C4-2B (cell line): ENCODE results near the gene SLC16A7.

Experiments used
- ZFX ChIP-seq: fragments of 450-650 bp; IDR thresholded peaks from 2 replicates; pipeline ENCODE4 v1.6.1; 2017
- TF ChIP-seq, protein P1 (sequence below): fragments of 450-650 bp; conservative IDR thresholded peaks from 2 replicates; pipeline ENCODE4 v1.5.1; 2017; ENCODE audit warnings: mild to moderate bottlenecking

GRCh38 chr12:59827767-59828166, 231.9 kb downstream of the SLC16A7 start:
- TF ChIP-seq, protein P1, sequence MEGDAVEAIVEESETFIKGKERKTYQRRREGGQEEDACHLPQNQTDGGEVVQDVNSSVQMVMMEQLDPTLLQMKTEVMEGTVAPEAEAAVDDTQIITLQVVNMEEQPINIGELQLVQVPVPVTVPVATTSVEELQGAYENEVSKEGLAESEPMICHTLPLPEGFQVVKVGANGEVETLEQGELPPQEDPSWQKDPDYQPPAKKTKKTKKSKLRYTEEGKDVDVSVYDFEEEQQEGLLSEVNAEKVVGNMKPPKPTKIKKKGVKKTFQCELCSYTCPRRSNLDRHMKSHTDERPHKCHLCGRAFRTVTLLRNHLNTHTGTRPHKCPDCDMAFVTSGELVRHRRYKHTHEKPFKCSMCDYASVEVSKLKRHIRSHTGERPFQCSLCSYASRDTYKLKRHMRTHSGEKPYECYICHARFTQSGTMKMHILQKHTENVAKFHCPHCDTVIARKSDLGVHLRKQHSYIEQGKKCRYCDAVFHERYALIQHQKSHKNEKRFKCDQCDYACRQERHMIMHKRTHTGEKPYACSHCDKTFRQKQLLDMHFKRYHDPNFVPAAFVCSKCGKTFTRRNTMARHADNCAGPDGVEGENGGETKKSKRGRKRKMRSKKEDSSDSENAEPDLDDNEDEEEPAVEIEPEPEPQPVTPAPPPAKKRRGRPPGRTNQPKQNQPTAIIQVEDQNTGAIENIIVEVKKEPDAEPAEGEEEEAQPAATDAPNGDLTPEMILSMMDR = no peak
- no peak for TF ChIP-seq ZFX
